ENCODE measurements around the gene ANP32A. TPM values are rescaled to one million over a fixed set of nuclear protein-coding genes. Genes with fewer than 3 reads are reported as not detected.

The ANP32A gene
- total RNA-seq, 2 experiments from 2014 or later, result 219 to 286 TPM

- no peak overlapping the region for H3K4me3 Mint-ChIP-seq
- peaks cover 63% of the 10 kb centered on the region for H3K36me3 Mint-ChIP-seq (ENCODE audit: low read depth)
- H3K27ac Mint-ChIP-seq, result peak overlapping the region; percentile 38
- H3K9me3 Mint-ChIP-seq, result no peaks in the 10 kb centered on the region
- peaks cover 43% of the 10 kb centered on the region for H3K4me1 Mint-ChIP-seq
- no peaks in the 10 kb centered on the region for H3K27me3 Mint-ChIP-seq
- ChIA-PET CTCF (interaction anchor here (1.3 kb wide), 1 partner anchor 13 kb away, joined by 3 read pairs; no protein-coding TSS in a partner anchor), POLR2A (no interaction called here)
- DNase-seq, result no peak
Observed at GRCh38 chr15:68782589-68783161, 38.0 kb downstream of the ANP32A start.

GRCh38 chr15:68781766-68782588 is 38.7 kb downstream of the ANP32A start:
- ChIA-PET POLR2A (no interaction called here), CTCF (interaction anchor here (1.3 kb wide), 1 partner anchor 14 kb away, joined by 3 read pairs; no protein-coding TSS in a partner anchor)
- H3K27me3 Mint-ChIP-seq, result no peaks in the 10 kb centered on the region
- peaks cover 69% of the 10 kb centered on the region for H3K36me3 Mint-ChIP-seq (ENCODE audit: low read depth)
- no peaks in the 10 kb centered on the region for H3K9me3 Mint-ChIP-seq
- H3K4me3 Mint-ChIP-seq, result peak overlapping the region; percentile 25
- peaks cover 42% of the 10 kb centered on the region for H3K4me1 Mint-ChIP-seq
- H3K27ac Mint-ChIP-seq, result peak overlapping the region; percentile 81
- DNase-seq, result peak; percentile 45

- Mint-ChIP-seq H3K9me3 (no peaks in the 10 kb centered on the region), H3K27me3 (no peaks in the 10 kb centered on the region), H3K4me1 (peaks cover 38% of the 10 kb centered on the region), H3K27ac (peak overlapping the region; percentile 27), H3K36me3 (ENCODE audit: low read depth) (peaks cover 64% of the 10 kb centered on the region), H3K4me3 (no peak overlapping the region)
- DNase-seq, result no peak
- ChIA-PET POLR2A (no interaction called here), CTCF (interaction anchor here (0.6 kb wide), 2 partner anchors 11 to 288 kb away, joined by 3 to 7 read pairs; no protein-coding TSS in a partner anchor)
Observed at GRCh38 chr15:68781217-68781616, 39.5 kb downstream of the ANP32A start.

GRCh38 chr15:68778876-68779275 is 41.8 kb downstream of the ANP32A start:
- POLR2A ChIA-PET, result no interaction called here
- peaks cover 57% of the 10 kb centered on the region for H3K36me3 Mint-ChIP-seq (ENCODE audit: low read depth)

GRCh38 chr15:68776477-68777270 is 44.0 kb downstream of the ANP32A start:
- H3K9me3 Mint-ChIP-seq, result peaks cover 5% of the 10 kb centered on the region
- CTCF ChIA-PET, result interaction anchor here (0.6 to 1.2 kb wide), 3 partner anchors 19 to 427 kb away, joined by 3 to 4 read pairs (median 3); no protein-coding TSS in a partner anchor
- POLR2A ChIA-PET, result no interaction called here
- no peak overlapping the region for H3K4me3 Mint-ChIP-seq
- no peak overlapping the region for H3K27ac Mint-ChIP-seq
- peaks cover 38% of the 10 kb centered on the region for H3K36me3 Mint-ChIP-seq (ENCODE audit: low read depth)
- no peaks in the 10 kb centered on the region for H3K27me3 Mint-ChIP-seq
- peaks cover 6% of the 10 kb centered on the region for H3K4me1 Mint-ChIP-seq
- no peak for DNase-seq

More at GRCh38 chr15:68778876-68779275, 41.8 kb downstream of the ANP32A start:
- peaks cover 5% of the 10 kb centered on the region for H3K9me3 Mint-ChIP-seq
- CTCF ChIA-PET, result interaction anchor here (1.7 kb wide), 1 partner anchor 10 kb away, joined by 3 read pairs; no protein-coding TSS in a partner anchor
- H3K27ac Mint-ChIP-seq, result no peak overlapping the region
- no peaks in the 10 kb centered on the region for H3K27me3 Mint-ChIP-seq
- no peak overlapping the region for H3K4me3 Mint-ChIP-seq
- H3K4me1 Mint-ChIP-seq, result peaks cover 27% of the 10 kb centered on the region
- no peak for DNase-seq

GRCh38 chr15:68775671-68776476 is 44.8 kb downstream of the ANP32A start:
- ChIA-PET POLR2A (no interaction called here), CTCF (interaction anchor here (0.8 to 1.2 kb wide), 2 partner anchors 20 to 35 kb away, joined by 3 read pairs; no protein-coding TSS in a partner anchor)
- no peak overlapping the region for H3K27ac Mint-ChIP-seq
- H3K4me1 Mint-ChIP-seq, result peaks cover 2% of the 10 kb centered on the region
- peaks cover 5% of the 10 kb centered on the region for H3K9me3 Mint-ChIP-seq
- H3K4me3 Mint-ChIP-seq, result no peak overlapping the region
- H3K36me3 Mint-ChIP-seq (ENCODE audit: low read depth), result peaks cover 35% of the 10 kb centered on the region
- DNase-seq, result no peak
- no peaks in the 10 kb centered on the region for H3K27me3 Mint-ChIP-seq

GRCh38 chr15:68775236-68775577 is 45.5 kb downstream of the ANP32A start:
- CTCF ChIA-PET, result interaction anchor here (1.2 kb wide), 1 partner anchor 20 kb away, joined by 3 read pairs; no protein-coding TSS in a partner anchor
- DNase-seq, result no peak
- H3K27ac Mint-ChIP-seq, result no peak overlapping the region
- H3K9me3 Mint-ChIP-seq, result peaks cover 5% of the 10 kb centered on the region
- no peaks in the 10 kb centered on the region for H3K4me1 Mint-ChIP-seq
- no peak overlapping the region for H3K4me3 Mint-ChIP-seq
- POLR2A ChIA-PET, result no interaction called here
- H3K36me3 Mint-ChIP-seq (ENCODE audit: low read depth), result peaks cover 29% of the 10 kb centered on the region
- no peaks in the 10 kb centered on the region for H3K27me3 Mint-ChIP-seq

- no peaks in the 10 kb centered on the region for H3K27me3 Mint-ChIP-seq
- peaks cover 5% of the 10 kb centered on the region for H3K9me3 Mint-ChIP-seq
- ChIA-PET POLR2A (no interaction called here), CTCF (no interaction called here)
- H3K27ac Mint-ChIP-seq, result no peak overlapping the region
- H3K4me3 Mint-ChIP-seq, result no peak overlapping the region
- peaks cover 25% of the 10 kb centered on the region for H3K36me3 Mint-ChIP-seq (ENCODE audit: low read depth)
- no peak for DNase-seq
- H3K4me1 Mint-ChIP-seq, result no peaks in the 10 kb centered on the region
Observed at GRCh38 chr15:68774521-68775235, 46.0 kb downstream of the ANP32A start.

- Mint-ChIP-seq H3K4me1 (no peaks in the 10 kb centered on the region), H3K36me3 (ENCODE audit: low read depth) (peaks cover 19% of the 10 kb centered on the region), H3K27me3 (no peaks in the 10 kb centered on the region), H3K4me3 (no peak overlapping the region), H3K27ac (no peak overlapping the region), H3K9me3 (peaks cover 5% of the 10 kb centered on the region)
- CTCF ChIA-PET, result no interaction called here
- DNase-seq, result no peak
- POLR2A ChIA-PET, result no interaction called here
Observed at GRCh38 chr15:68774120-68774519, 46.6 kb downstream of the ANP32A start.

- Mint-ChIP-seq H3K4me3 (no peak overlapping the region), H3K27ac (no peak overlapping the region), H3K36me3 (ENCODE audit: low read depth) (peaks cover 11% of the 10 kb centered on the region), H3K27me3 (peaks cover 2% of the 10 kb centered on the region), H3K4me1 (no peaks in the 10 kb centered on the region), H3K9me3 (peaks cover 5% of the 10 kb centered on the region)
- no peak for DNase-seq
- POLR2A ChIA-PET, result no interaction called here
- CTCF ChIA-PET, result no interaction called here
Observed at GRCh38 chr15:68773036-68773435, 47.7 kb downstream of the ANP32A start.

- Mint-ChIP-seq H3K4me1 (no peaks in the 10 kb centered on the region), H3K27ac (no peak overlapping the region), H3K4me3 (no peak overlapping the region), H3K9me3 (peaks cover 5% of the 10 kb centered on the region), H3K27me3 (peaks cover 7% of the 10 kb centered on the region), H3K36me3 (ENCODE audit: low read depth) (no peaks in the 10 kb centered on the region)
- ChIA-PET POLR2A (no interaction called here), CTCF (interaction anchor here (0.6 kb wide), 1 partner anchor 11 kb away, joined by 7 read pairs; no protein-coding TSS in a partner anchor)
- no peak for DNase-seq
Observed at GRCh38 chr15:68770216-68770615, 50.5 kb downstream of the ANP32A start.

GRCh38 chr15:68769702-68770101 is 51.0 kb downstream of the ANP32A start:
- ChIA-PET POLR2A (no interaction called here), CTCF (no interaction called here)
- no peak overlapping the region for H3K27ac Mint-ChIP-seq
- no peak overlapping the region for H3K4me3 Mint-ChIP-seq
- peaks cover 5% of the 10 kb centered on the region for H3K9me3 Mint-ChIP-seq
- no peaks in the 10 kb centered on the region for H3K36me3 Mint-ChIP-seq (ENCODE audit: low read depth)
- DNase-seq, result no peak
- peaks cover 11% of the 10 kb centered on the region for H3K27me3 Mint-ChIP-seq
- H3K4me1 Mint-ChIP-seq, result no peaks in the 10 kb centered on the region

Measured in activated CD4-positive, alpha-beta T cell treated with anti-CD3 and anti-CD28 coated beads, Interleukin-2, amount 10 ng/mL, durations not matched to agents 7 days and 5 days (primary cell).